CD4-positive, alpha-beta T cell (primary cell): Measurements from ENCODE around the gene BTNL9. TPM values are rescaled to one million over a fixed set of nuclear protein-coding genes. Genes with fewer than 3 reads are reported as not detected.
"Not testable (repeated sequence)": the region's sequence is repeated elsewhere in the genome, so short reads cannot be mapped to it uniquely, and the experiment has no call there.

Experiments
- ATAC-seq: fragments of 200-7000 bp; cut with Tn5 transposase; one replicate; pipeline ENCODE4 v1.10.0; 2022; ENCODE audit warnings: mild to moderate bottlenecking; ENCODE audit not compliant: poor library complexity
- CTCF ChIA-PET: fragments of 350-600 bp; sonication (Branson Sonifier 250); formaldehyde crosslinking; loops from one replicate; lab custom pipeline; 2021; ENCODE audit warnings: antibody characterized with exemption, inconsistent platforms; lab: Charles Lee
- POLR2A ChIA-PET: fragments of 350-600 bp; sonication (Branson Sonifier 250); formaldehyde crosslinking; loops from one replicate; lab custom pipeline; 2021; ENCODE audit warnings: antibody characterized with exemption, inconsistent platforms; lab: Charles Lee
- DNase-seq, 14 experiments: peaks; one replicate each; pipeline ENCODE4 v3.0.0-alpha.2; 2013 to 2020; ENCODE audit warnings: mixed read lengths in 2 of 14
- H3K27ac ChIP-seq, 2 donors: one replicate each; pipeline versions ENCODE4 v1.5.1 to v1.7.0; 2013; ENCODE audit warnings: low read length in 2 of 2, low read depth in 1 of 2, mild to moderate bottlenecking in 1 of 2
- H3K27me3 ChIP-seq, 2 experiments: 1 replicate in 1 of 2; 2 replicates in 1 of 2; pipeline versions ENCODE4 v1.6.1 to v1.7.0; 2013; ENCODE audit warnings: low read length in 2 of 2, control low read depth in 1 of 2, mild to moderate bottlenecking in 1 of 2, moderate library complexity in 1 of 2; ENCODE audit not compliant: insufficient read depth in 2 of 2, control insufficient read depth in 1 of 2
- H3K36me3 ChIP-seq: one replicate; pipeline ENCODE4 v1.6.1; 2013; ENCODE audit warnings: low read length, control low read depth; ENCODE audit not compliant: insufficient read depth
- H3K4me1 ChIP-seq: one replicate; pipeline ENCODE4 v1.6.1; 2013; ENCODE audit warnings: low read length, control low read depth; ENCODE audit not compliant: insufficient read depth
- H3K4me3 ChIP-seq: one replicate; pipeline ENCODE4 v1.5.1; 2013; ENCODE audit warnings: mild to moderate bottlenecking, low read length, moderate library complexity
- H3K9me3 ChIP-seq, 2 experiments: 1 replicate in 1 of 2; 2 replicates in 1 of 2; pipeline versions ENCODE4 v1.6.1 to v1.7.0; 2013; ENCODE audit warnings: low read length in 2 of 2, mild to moderate bottlenecking in 2 of 2, control low read depth in 1 of 2, moderate library complexity in 1 of 2; ENCODE audit not compliant: control insufficient read depth in 1 of 2, insufficient read depth in 1 of 2
- H3K27ac Mint-ChIP-seq: one replicate; pipeline ENCODE4 v1.8.0; 2020; ENCODE audit warnings: mixed read lengths
- H3K27me3 Mint-ChIP-seq: one replicate; pipeline ENCODE4 v1.8.0; 2021; ENCODE audit warnings: mixed read lengths
- H3K36me3 Mint-ChIP-seq: one replicate; pipeline ENCODE4 v1.8.0; 2021; ENCODE audit warnings: low read depth, mixed read lengths
- H3K4me1 Mint-ChIP-seq: one replicate; pipeline ENCODE4 v1.8.0; 2021; ENCODE audit warnings: low read depth, mixed read lengths
- H3K4me3 Mint-ChIP-seq: one replicate; pipeline ENCODE4 v1.8.0; 2020; ENCODE audit warnings: mild to moderate bottlenecking, mixed read lengths
- H3K9me3 Mint-ChIP-seq: one replicate; pipeline ENCODE4 v1.8.0; 2020; ENCODE audit warnings: mixed read lengths
- intact Hi-C, 2 experiments: fragments of 100-400 bp; cut with DNase I in 1 of 2; cut with micrococcal nuclease in 1 of 2; formaldehyde crosslinking; loops; one replicate each; pipeline versions ENCODE4 v1.15.1 to v1.9.0; 2023 to 2025; cut with DNase I, micrococcal nuclease
- total RNA-seq, 174 experiments: library from RNA in 2 of 174; stranded (reverse) in 2 of 174; gene quantifications; one replicate each; pipeline ENCODE4 v1.2.3 and lab custom pipeline; 2021 to 2026
- TF ChIP-seq, protein P1 (sequence below): fragments of 200-600 bp; IDR thresholded peaks from one replicate; pipeline ENCODE4 v1.8.0; 2022; ENCODE audit warnings: antibody characterized with exemption, mild to moderate bottlenecking

The BTNL9 gene
- total RNA-seq, 2 experiments from 2014 or later = not detected

DNA sequence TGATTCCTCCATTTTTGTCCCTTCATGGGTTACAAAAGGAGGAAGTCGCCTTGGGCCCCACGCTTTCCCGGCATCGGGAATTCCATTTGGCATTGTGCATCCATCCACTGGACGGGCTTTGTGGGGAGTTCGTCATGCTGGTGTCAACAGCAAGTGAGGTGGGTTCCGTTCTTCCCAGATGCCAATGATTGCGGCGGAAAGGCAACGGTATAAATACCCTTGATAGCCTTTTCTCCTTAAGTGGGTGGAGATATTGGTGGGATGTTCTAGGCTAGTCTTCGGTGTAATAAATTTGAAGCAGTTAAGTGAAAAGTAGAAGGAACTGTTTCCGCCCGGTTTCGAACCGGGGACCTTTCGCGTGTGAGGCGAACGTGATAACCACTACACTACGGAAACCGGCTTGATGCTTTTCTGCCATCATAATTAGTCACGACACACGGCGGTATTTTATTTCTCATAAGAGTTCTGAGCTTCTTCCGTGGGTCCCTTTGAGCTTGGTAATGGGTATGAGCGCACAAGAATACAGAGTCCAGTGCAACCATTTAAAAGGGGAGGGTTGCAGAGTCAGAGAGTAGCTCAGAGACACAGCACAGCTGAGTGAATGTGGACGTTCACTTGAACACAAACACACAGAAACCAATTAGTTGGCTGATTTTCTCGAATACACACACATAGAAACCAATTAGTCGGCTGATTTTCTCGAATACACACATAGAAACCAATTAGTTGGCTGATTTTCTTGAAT lies 62.0 kb downstream of the BTNL9 start:
- H3K36me3 ChIP-seq, H3K9me3 Mint-ChIP-seq, H3K4me3 ChIP-seq, intact Hi-C loops, H3K4me3 Mint-ChIP-seq, ATAC-seq, H3K27ac Mint-ChIP-seq, H3K27ac ChIP-seq, POLR2A ChIA-PET, CTCF ChIA-PET, H3K36me3 Mint-ChIP-seq, DNase-seq, H3K4me1 ChIP-seq: not testable (repeated sequence)
- Mint-ChIP-seq H3K4me1 (peaks cover 23% of the 10 kb centered on the region), H3K27me3 (peaks cover 51% of the 10 kb centered on the region)
- H3K27me3 ChIP-seq = peaks cover 31 to 44% of the 10 kb centered on the region in 2 experiments
- H3K9me3 ChIP-seq = peaks cover 0 to 17% of the 10 kb centered on the region in 2 experiments

DNA sequence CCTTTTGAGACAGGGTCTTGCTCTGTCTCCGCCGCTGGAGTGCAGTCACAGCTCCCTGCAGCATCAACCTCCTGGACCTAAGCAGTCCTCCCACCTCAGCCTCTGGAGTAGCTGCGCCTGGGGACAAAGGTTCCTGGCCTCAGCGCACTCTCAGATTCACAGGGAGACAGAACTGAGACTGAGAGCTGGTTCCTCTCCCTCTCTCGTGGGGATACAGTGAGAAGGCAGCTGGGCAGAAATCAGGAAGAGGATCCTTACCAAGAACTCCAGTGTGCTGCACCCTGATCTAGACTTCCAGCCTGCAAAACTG lies 64.1 kb downstream of the BTNL9 start:
- H3K36me3 Mint-ChIP-seq, ATAC-seq, intact Hi-C loops, H3K27ac Mint-ChIP-seq, H3K4me1 ChIP-seq, CTCF ChIA-PET, H3K9me3 Mint-ChIP-seq, H3K36me3 ChIP-seq, POLR2A ChIA-PET, DNase-seq, H3K27ac ChIP-seq, H3K4me3 ChIP-seq: not testable (repeated sequence)
- peak overlapping the region; percentile 76 for H3K4me3 Mint-ChIP-seq
- H3K27me3 Mint-ChIP-seq = peaks cover 66% of the 10 kb centered on the region
- peaks cover 18% of the 10 kb centered on the region for H3K4me1 Mint-ChIP-seq
- Histone ChIP-seq H3K9me3 (peaks cover 0 to 19% of the 10 kb centered on the region in 2 experiments), H3K27me3 (peaks cover 40 to 60% of the 10 kb centered on the region in 2 experiments)

DNA sequence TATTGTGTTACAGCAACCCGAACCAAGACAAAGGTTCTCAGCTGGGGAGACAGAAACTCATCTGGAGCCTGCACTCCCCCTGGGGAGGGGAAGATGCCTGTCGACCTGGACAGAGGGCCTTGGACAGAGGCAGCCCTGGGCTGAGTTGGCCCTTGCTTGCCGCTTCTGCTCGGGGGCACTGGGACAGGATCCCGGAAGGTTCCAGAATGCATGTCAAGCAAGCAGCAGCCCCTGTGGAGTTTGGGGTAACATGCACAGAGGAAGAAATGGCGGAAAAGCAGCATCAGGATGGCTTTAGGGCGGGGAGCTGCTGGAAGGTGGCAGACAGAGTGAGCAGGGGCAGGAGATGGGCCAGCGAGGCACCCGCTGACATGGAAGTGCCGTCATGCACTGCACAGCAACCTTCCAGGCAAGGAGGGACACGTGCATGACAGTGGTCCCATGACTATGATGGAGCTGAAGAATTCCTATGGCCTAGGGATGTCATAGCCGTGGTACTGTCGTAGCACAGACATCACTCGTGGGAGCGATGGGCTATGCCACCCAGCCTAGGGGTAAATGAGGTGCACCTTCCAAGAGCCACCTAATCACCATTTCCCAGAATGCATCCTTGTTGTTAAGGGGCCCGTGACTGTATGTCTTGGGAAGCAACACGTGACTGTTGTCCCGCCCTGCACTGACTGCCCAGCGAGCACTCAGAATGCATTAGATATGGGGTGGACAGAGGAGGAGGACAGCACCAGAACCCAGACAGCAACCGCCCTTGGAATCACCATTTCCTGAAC lies 64.7 kb downstream of the BTNL9 start:
- CTCF ChIA-PET, H3K4me3 Mint-ChIP-seq, H3K4me1 ChIP-seq, H3K27ac Mint-ChIP-seq, H3K36me3 ChIP-seq, POLR2A ChIA-PET, DNase-seq, H3K27ac ChIP-seq, H3K9me3 Mint-ChIP-seq, ATAC-seq, intact Hi-C loops, H3K36me3 Mint-ChIP-seq, H3K4me3 ChIP-seq: not testable (repeated sequence)
- peaks cover 13% of the 10 kb centered on the region for H3K4me1 Mint-ChIP-seq
- Histone ChIP-seq H3K9me3 (peaks cover 0 to 13% of the 10 kb centered on the region in 2 experiments), H3K27me3 (peaks cover 38 to 60% of the 10 kb centered on the region in 2 experiments)
- H3K27me3 Mint-ChIP-seq = peaks cover 66% of the 10 kb centered on the region

DNA sequence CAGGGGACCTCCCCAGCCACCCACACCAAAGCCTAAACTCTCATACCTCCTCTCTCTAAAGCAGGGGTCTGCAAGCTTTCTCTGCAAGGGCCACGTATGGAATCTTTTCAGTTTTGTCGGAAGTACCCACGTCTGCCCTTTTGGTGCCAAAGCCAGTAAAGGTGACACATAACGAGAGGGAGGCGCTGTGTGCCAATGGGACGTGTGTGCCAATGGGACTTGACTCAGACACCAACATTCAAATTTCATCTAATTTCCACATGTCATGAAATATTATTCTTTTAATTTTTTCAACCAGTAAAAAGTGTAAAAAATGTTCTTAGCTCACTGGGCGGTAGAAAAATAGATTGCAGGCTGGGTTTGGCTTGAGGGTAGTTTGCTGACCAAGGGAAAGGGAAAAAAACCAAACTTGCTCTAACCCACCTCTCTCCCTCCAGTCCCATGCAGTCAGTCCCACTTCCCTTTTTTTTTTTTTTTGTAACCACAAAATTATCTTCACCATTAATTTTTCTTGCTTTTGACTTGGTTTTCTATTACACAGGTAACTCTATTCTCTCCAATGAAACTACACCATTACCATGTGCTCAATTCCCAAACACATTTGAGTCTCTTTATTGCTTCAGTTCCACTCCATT lies 65.4 kb downstream of the BTNL9 start:
- peaks cover 8% of the 10 kb centered on the region for H3K4me1 Mint-ChIP-seq
- peaks cover 0 to 7% of the 10 kb centered on the region in 2 experiments for H3K9me3 ChIP-seq
- H3K9me3 Mint-ChIP-seq = no peaks in the 10 kb centered on the region
- no peaks in the 10 kb centered on the region for H3K36me3 Mint-ChIP-seq
- H3K4me1 ChIP-seq = peaks cover 4% of the 10 kb centered on the region
- TF ChIP-seq, protein P1, sequence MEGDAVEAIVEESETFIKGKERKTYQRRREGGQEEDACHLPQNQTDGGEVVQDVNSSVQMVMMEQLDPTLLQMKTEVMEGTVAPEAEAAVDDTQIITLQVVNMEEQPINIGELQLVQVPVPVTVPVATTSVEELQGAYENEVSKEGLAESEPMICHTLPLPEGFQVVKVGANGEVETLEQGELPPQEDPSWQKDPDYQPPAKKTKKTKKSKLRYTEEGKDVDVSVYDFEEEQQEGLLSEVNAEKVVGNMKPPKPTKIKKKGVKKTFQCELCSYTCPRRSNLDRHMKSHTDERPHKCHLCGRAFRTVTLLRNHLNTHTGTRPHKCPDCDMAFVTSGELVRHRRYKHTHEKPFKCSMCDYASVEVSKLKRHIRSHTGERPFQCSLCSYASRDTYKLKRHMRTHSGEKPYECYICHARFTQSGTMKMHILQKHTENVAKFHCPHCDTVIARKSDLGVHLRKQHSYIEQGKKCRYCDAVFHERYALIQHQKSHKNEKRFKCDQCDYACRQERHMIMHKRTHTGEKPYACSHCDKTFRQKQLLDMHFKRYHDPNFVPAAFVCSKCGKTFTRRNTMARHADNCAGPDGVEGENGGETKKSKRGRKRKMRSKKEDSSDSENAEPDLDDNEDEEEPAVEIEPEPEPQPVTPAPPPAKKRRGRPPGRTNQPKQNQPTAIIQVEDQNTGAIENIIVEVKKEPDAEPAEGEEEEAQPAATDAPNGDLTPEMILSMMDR = no peak
- ATAC-seq = no peak
- POLR2A ChIA-PET = no interaction called here
- intact Hi-C loops = no loop called here
- CTCF ChIA-PET = no interaction called here
- DNase-seq = no peak
- H3K27ac Mint-ChIP-seq = no peak overlapping the region
- H3K4me3 Mint-ChIP-seq = peak overlapping the region; percentile 34
- H3K27ac ChIP-seq = no peak overlapping the region
- peaks cover 39 to 59% of the 10 kb centered on the region in 2 experiments for H3K27me3 ChIP-seq
- no peaks in the 10 kb centered on the region for H3K36me3 ChIP-seq
- peaks cover 67% of the 10 kb centered on the region for H3K27me3 Mint-ChIP-seq
- no peak overlapping the region for H3K4me3 ChIP-seq
